IMR-90 (cell line): ENCODE results near the gene CCDC184. TPM values are rescaled to one million over a fixed set of nuclear protein-coding genes. Genes with fewer than 3 reads are reported as not detected.

Experiments used
- ATAC-seq: fragments of 200-7000 bp; cut with Tn5 transposase; 2 replicates; pipeline ENCODE4 v1.9.1; 2020; ENCODE audit warnings: low read depth, mild to moderate bottlenecking, moderate library complexity
- BruUV-seq: library from RNA; stranded (reverse); fragments of 400-500 nt; replicated peaks from 2 replicates; lab custom pipeline; 2021; lab: Mats Ljungman, UMichigan
- CTCF ChIA-PET: fragments of 300-600 bp; formaldehyde crosslinking; extraction: SDS; loops from one replicate; lab custom pipeline; 2021; ENCODE audit warnings: antibody characterized with exemption; lab: Yijun Ruan, JAX
- POLR2A ChIA-PET: fragments of 300-600 bp; sonication (Branson Sonifier 250); formaldehyde crosslinking; loops from one replicate; lab custom pipeline; 2022; ENCODE audit warnings: antibody characterized with exemption; ENCODE audit not compliant: unreplicated experiment; lab: Charles Lee
- DNase-seq: peaks from one replicate; pipeline ENCODE4 v3.0.0; 2013
- H2AFZ ChIP-seq: replicated peaks from 2 replicates; pipeline ENCODE3; 2013; ENCODE audit warnings: low read length, mild to moderate bottlenecking; ENCODE audit not compliant: poor library complexity
- H2AK5ac ChIP-seq: 2 replicates; pipeline ENCODE4 v1.6.1; 2013; ENCODE audit warnings: low read depth, low read length, inconsistent platforms
- H2AK9ac ChIP-seq: replicated peaks from 2 replicates; pipeline ENCODE3; 2013; ENCODE audit warnings: mild to moderate bottlenecking, low read depth, low read length, moderate library complexity; ENCODE audit not compliant: poor library complexity
- H2BK120ac ChIP-seq: 2 replicates; pipeline ENCODE4 v1.6.1; 2013; ENCODE audit warnings: low read depth, low read length, inconsistent platforms
- H2BK15ac ChIP-seq: 3 replicates; pipeline ENCODE4 v1.6.1; 2013; ENCODE audit warnings: low read depth, low read length, inconsistent platforms
- H2BK20ac ChIP-seq: 2 replicates; pipeline ENCODE4 v1.6.1; 2013; ENCODE audit warnings: low read depth, mild to moderate bottlenecking, inconsistent platforms, low read length, moderate library complexity
- H2BK5ac ChIP-seq: 2 replicates; pipeline ENCODE4 v1.6.1; 2013; ENCODE audit warnings: mild to moderate bottlenecking, low read depth, low read length, inconsistent platforms; ENCODE audit not compliant: poor library complexity, severe bottlenecking
- H3K14ac ChIP-seq: replicated peaks from 2 replicates; pipeline ENCODE4 v1.6.1; 2013; ENCODE audit warnings: low read depth, low read length, inconsistent platforms
- H3K18ac ChIP-seq: 2 replicates; pipeline ENCODE4 v1.6.1; 2013; ENCODE audit warnings: low read depth, low read length, control low read depth
- H3K23ac ChIP-seq: 2 replicates; pipeline ENCODE4 v1.6.1; 2013; ENCODE audit warnings: low read depth, low read length, inconsistent platforms
- H3K27ac ChIP-seq: 2 replicates; pipeline ENCODE4 v1.5.1; 2013; ENCODE audit warnings: mild to moderate bottlenecking, control low read depth, low read length; ENCODE audit not compliant: insufficient read depth
- H3K27me3 ChIP-seq: 2 replicates; pipeline ENCODE4 v1.6.1; 2013; ENCODE audit warnings: low read length; ENCODE audit not compliant: control insufficient read depth, insufficient read depth
- H3K36me3 ChIP-seq: 2 replicates; pipeline ENCODE4 v1.6.1; 2013; ENCODE audit warnings: low read length, mixed read lengths; ENCODE audit not compliant: control insufficient read depth, insufficient read depth
- H3K4ac ChIP-seq: 2 replicates; pipeline ENCODE4 v1.6.1; 2013; ENCODE audit warnings: low read depth, low read length, inconsistent platforms
- H3K4me1 ChIP-seq: 2 replicates; pipeline ENCODE4 v1.6.1; 2013; ENCODE audit warnings: low read length, mixed read lengths; ENCODE audit not compliant: control insufficient read depth, insufficient read depth
- H3K4me2 ChIP-seq: 2 replicates; pipeline ENCODE4 v1.6.1; 2013; ENCODE audit warnings: low read depth, mild to moderate bottlenecking, control low read depth, low read length, moderate library complexity
- H3K4me3 ChIP-seq: 2 replicates; pipeline ENCODE4 v1.5.1; 2013; ENCODE audit warnings: low read depth, mild to moderate bottlenecking, control low read depth, low read length, moderate library complexity; ENCODE audit not compliant: insufficient read depth
- H3K56ac ChIP-seq: 2 replicates; pipeline ENCODE4 v1.6.1; 2013; ENCODE audit warnings: low read length, inconsistent platforms; ENCODE audit not compliant: insufficient read depth; ENCODE audit errors: extremely low read depth
- H3K79me1 ChIP-seq, 2 experiments: 2 replicates each; pipeline ENCODE4 v1.6.1; 2013; ENCODE audit warnings: low read length in 2 of 2, inconsistent platforms in 1 of 2, low read depth in 1 of 2
- H3K9ac ChIP-seq: 2 replicates; pipeline ENCODE4 v1.6.1; 2013; ENCODE audit warnings: low read depth, low read length, control low read depth
- H3K9me1 ChIP-seq: 2 replicates; pipeline ENCODE4 v1.6.1; 2013; ENCODE audit warnings: low read length, inconsistent platforms; ENCODE audit not compliant: insufficient read depth
- H3K9me3 ChIP-seq: 2 replicates; pipeline ENCODE4 v1.6.1; 2013; ENCODE audit warnings: low read length; ENCODE audit not compliant: control insufficient read depth, insufficient read depth
- H4K20me1 ChIP-seq: 2 replicates; pipeline ENCODE4 v1.6.1; 2013; ENCODE audit warnings: low read length, inconsistent platforms; ENCODE audit not compliant: insufficient read depth
- H4K5ac ChIP-seq: 2 replicates; pipeline ENCODE4 v1.6.1; 2013; ENCODE audit warnings: mild to moderate bottlenecking, low read depth, low read length, control low read depth
- H4K8ac ChIP-seq, 2 experiments: 2 replicates each; pipeline ENCODE4 v1.6.1; 2013; ENCODE audit warnings: low read depth in 2 of 2, low read length in 2 of 2, control low read depth in 1 of 2, inconsistent platforms in 1 of 2
- H4K91ac ChIP-seq: 2 replicates; pipeline ENCODE4 v1.6.1; 2013; ENCODE audit warnings: low read depth, low read length, inconsistent platforms; ENCODE audit not compliant: insufficient read depth
- CHD1 ChIP-seq: IDR thresholded peaks from 2 replicates; pipeline ENCODE4 v1.6.1; 2012; ENCODE audit warnings: low read depth, low read length, improper control_type of control experiment
- MXI1 ChIP-seq: IDR thresholded peaks from 2 replicates; pipeline ENCODE4 v1.6.1; 2012; ENCODE audit warnings: low read depth, mild to moderate bottlenecking, low read length, moderate library complexity, borderline replicate concordance
- RFX5 ChIP-seq: IDR thresholded peaks from 2 replicates; pipeline ENCODE4 v1.8.0; 2012; ENCODE audit warnings: low read depth, mild to moderate bottlenecking, low read length, moderate library complexity
- WGBS, 2 experiments: methylation state at CpG; one replicate each; pipeline versions ENCODE4 v1.1.5 to v1.1.7; 2013; ENCODE audit warnings: missing lambda C conversion rate in 2 of 2; ENCODE audit not compliant: insufficient read length in 1 of 2; ENCODE audit errors: extremely low coverage in 2 of 2; 5-methylcytosine and 5-hydroxymethylcytosine counted together
- dilution Hi-C: fragments of 300-500 bp; cut with HindIII; formaldehyde crosslinking; loops from one replicate; pipeline ENCODE4 v1.14.3; 2018; ENCODE audit warnings: low sequenced_read_pairs; ENCODE audit not compliant: unreplicated experiment
- in situ Hi-C: fragments of 300-500 bp; cut with MboI; formaldehyde crosslinking; loops from 3 replicates; pipeline ENCODE4 v1.14.3; 2019; ENCODE audit warnings: low sequenced_read_pairs, inconsistent platforms, mixed read lengths
- intact Hi-C: fragments of 100-400 bp; cut with micrococcal nuclease; formaldehyde crosslinking; loops from 2 replicates; pipeline ENCODE4 v1.10.0; 2022
- polyA plus RNA-seq, 3 experiments: library from polyadenylated mRNA; depleted of rRNA; stranded (reverse); fragments of >200 nt; gene quantifications; 2 replicates each; pipeline ENCODE4 v1.2.3, GENCODE V29; 2012; ENCODE audit warnings: low replicate concordance in 1 of 3
- total RNA-seq: library from RNA; depleted of rRNA; stranded (reverse); fragments of >200 nt; gene quantifications from 2 replicates; pipeline ENCODE4 v1.2.3, GENCODE V29; 2012

The CCDC184 gene
- total and polyA plus RNA-seq, 2 of the 4 experiments (the other 2 are of a cell fraction) = 0.18 to 0.22 TPM

DNA sequence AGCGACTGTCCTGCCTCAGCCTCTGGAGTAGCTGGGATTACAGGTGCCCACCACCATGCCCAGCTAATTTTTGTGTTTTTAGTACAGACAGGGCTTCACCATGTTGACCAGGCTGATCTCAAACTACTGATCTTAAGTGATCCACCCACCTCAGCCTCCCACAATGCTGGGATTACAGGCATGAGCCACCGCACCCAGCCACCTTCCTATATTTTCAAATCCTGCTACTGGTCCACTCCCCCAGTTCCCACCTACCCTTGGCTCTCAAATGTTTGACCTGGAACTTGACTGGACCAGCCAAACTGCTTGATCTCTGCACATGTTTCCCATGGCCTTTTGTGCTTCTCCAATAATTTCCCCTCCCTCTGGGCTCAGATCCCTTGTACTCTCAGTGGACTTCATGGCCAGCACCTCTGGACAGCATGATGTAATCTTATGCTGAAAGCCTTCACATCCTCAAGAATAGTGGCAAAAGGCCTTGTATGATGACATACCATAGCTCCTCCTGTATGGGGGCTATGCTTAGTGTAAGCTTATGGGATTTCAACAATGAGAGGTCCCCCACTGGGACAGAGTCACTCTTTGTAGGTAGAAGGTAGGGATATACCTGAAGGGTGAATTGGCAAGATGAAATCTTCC lies 2.5 kb upstream of the CCDC184 start:
- Histone ChIP-seq H4K8ac (no peak overlapping the region), H3K14ac (no peak overlapping the region), H2AK9ac (no peak overlapping the region), H2AFZ (no peak overlapping the region), H4K91ac (no peak overlapping the region), H4K20me1 (no peaks in the 10 kb centered on the region), H3K23ac (no peak overlapping the region), H4K5ac (no peak overlapping the region), H3K9me1 (no peaks in the 10 kb centered on the region; the same call in 1 of the 2 replicates), H3K18ac (no peak overlapping the region), H3K36me3 (no peaks in the 10 kb centered on the region), H3K4ac (no peak overlapping the region), H2BK15ac (no peak overlapping the region), H3K56ac (no peak overlapping the region), H3K4me3 (no peak overlapping the region), H3K4me1 (peaks cover 3% of the 10 kb centered on the region; the same call in 1 of the 2 replicates), H2BK120ac (no peak overlapping the region), H2AK5ac (no peak overlapping the region), H2BK5ac (no peak overlapping the region), H3K4me2 (no peak overlapping the region), H3K27me3 (peaks cover 62% of the 10 kb centered on the region), H3K79me1 (no peaks in the 10 kb centered on the region), H3K27ac (no peak overlapping the region), H3K9me3 (no peaks in the 10 kb centered on the region), H2BK20ac (no peak overlapping the region), H3K9ac (no peak overlapping the region)
- ATAC-seq (no peak), DNase-seq (no peak)
- dilution Hi-C loops (no loop called here), in situ Hi-C loops (no loop called here), intact Hi-C loops (no loop called here)
- no TSS peak for BruUV-seq
- TF ChIP-seq MXI1 = no peak
- no peak for TF ChIP-seq RFX5
- TF ChIP-seq CHD1 = no peak
- WGBS, 2 experiments = no CpG with 5 or more reads among the region's 2 CpGs
- POLR2A ChIA-PET = no interaction called here
- CTCF ChIA-PET = no interaction called here
